Adrenal gland (tissue), 5 donors: ENCODE results near the gene ANTXR1.

Experiments
- POLR2A ChIP-seq, 2 donors: fragments of 450-650 bp; IDR thresholded peaks; one replicate each; pipeline ENCODE4 v1.6.1; 2017; ENCODE audit warnings: antibody characterized with exemption in 2 of 2, mild to moderate bottlenecking in 2 of 2, moderate library complexity in 1 of 2
- TF ChIP-seq, protein P1 (sequence below), 6 experiments: fragments of 450-650 bp in 4 of 6; fragments of 200-600 bp in 2 of 6; sonication (generic) in 1 of 6; IDR thresholded peaks; 1 replicate in 5 of 6; 2 replicates in 1 of 6; pipeline versions ENCODE4 v1.5.1 to v1.8.0; 2016 to 2021; ENCODE audit warnings: antibody characterized with exemption in 6 of 6, mild to moderate bottlenecking in 2 of 6, moderate library complexity in 1 of 6
- donor health status: DM: no; HTN: no; CAD: no.

DNA sequence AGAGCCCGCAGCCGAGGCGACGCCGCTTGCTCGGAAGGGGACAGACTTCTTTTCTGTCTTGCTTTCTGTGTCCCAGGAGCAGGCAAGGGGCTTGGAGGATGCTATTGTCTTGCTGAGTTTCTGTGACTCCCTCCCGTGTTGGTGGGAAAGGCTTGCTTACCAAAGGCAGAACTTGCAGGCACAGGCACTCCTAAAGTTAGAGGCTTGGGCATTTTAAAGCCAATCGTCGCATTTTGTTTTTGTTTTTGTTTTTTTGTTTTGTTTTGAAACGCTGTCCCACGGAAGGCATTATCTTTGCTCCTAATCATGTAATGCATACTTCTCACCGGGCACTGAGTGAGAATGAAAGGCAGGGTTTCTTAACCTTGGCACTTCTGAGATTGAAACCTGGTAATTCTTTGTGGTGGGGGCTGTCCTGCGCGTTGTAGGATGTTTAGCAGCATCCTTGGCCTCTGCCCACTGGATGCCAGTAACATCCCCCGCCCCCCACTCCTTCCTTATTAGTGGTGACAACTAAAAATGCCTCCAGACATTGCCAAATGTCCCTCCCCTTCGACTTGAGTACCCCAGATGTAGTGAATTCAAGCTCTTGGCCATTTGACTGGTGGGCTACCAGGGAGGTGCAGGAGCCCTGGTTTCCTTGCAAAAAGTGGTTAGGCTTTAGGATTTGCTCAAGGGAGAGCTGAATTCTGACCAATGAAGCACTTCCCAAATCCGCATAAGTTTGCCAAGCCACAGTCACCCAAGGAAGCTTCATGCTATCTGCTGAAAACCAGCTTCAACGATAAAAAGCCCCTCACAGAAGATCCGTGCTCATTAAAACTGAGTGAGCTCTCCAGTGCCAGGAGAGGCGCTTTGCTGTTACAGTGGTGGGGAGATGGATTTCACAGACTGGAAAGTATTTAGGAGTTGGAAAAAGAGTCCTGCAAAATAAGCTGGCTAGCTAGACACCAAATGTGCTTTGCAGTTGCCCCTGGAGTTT, 1.2 kb downstream of the ANTXR1 start:
- TF ChIP-seq POLR2A (IDR thresholded peaks at IDR 0.05), result no peak
- TF ChIP-seq, protein P1, sequence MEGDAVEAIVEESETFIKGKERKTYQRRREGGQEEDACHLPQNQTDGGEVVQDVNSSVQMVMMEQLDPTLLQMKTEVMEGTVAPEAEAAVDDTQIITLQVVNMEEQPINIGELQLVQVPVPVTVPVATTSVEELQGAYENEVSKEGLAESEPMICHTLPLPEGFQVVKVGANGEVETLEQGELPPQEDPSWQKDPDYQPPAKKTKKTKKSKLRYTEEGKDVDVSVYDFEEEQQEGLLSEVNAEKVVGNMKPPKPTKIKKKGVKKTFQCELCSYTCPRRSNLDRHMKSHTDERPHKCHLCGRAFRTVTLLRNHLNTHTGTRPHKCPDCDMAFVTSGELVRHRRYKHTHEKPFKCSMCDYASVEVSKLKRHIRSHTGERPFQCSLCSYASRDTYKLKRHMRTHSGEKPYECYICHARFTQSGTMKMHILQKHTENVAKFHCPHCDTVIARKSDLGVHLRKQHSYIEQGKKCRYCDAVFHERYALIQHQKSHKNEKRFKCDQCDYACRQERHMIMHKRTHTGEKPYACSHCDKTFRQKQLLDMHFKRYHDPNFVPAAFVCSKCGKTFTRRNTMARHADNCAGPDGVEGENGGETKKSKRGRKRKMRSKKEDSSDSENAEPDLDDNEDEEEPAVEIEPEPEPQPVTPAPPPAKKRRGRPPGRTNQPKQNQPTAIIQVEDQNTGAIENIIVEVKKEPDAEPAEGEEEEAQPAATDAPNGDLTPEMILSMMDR (IDR thresholded peaks at IDR 0.05), result no peak
